Heart left ventricle (tissue), 13 donors: ENCODE results near the gene SND1.

Experiments used
- CTCF ChIP-seq, 12 donors: fragments of 200-600 bp; sonication (generic) in 4 of 12; IDR thresholded peaks; one replicate each; pipeline versions ENCODE4 v1.5.0 to v1.8.0; 2018 to 2022; ENCODE audit warnings: antibody characterized with exemption in 12 of 12, mild to moderate bottlenecking in 5 of 12
- POLR2A ChIP-seq, 2 donors: fragments of 450-650 bp; IDR thresholded peaks; one replicate each; pipeline ENCODE4 v1.6.1; 2017; ENCODE audit warnings: antibody characterized with exemption in 2 of 2, mild to moderate bottlenecking in 2 of 2, moderate library complexity in 2 of 2
- donor health status: ischemic (EF 13 %, LVEDD 7.1; RV severe dilation, severe dysfunction).
- donor health status: DM: no; HTN: yes; CAD: no.
- donor health status: DM: no; HTN: no; CAD: no.
- donor health status: ischemic (EF 25% LVEDD 6.9; RV normal size, moderate dysfunction).
- donor health status: ischemic (EF 25% LVEDD 5.7; RV mildly dilated, moderate dysfunction).
- donor health status: ischemic (EF 35%, LVEDD 5.7; RV mildly dilated, moderate dysfunction).
- donor health status: nonischemic (EF 11% LVEDD 7.7; RV severe dilation, severe dysfunction).
- donor health status: DM: yes; HTN: yes; CAD: no.
- donor health status: PGD.
- donor health status: ischemic (EF 29% LVEDD 5.4; RV normal size, mild dysfunction).
- donor health status: nonischemic (EF 23%, LVEDD 6.1; RV moderate dilation, normal function).

GRCh38 chr7:128066395-128066794 lies 414.4 kb downstream of the SND1 start:
- TF ChIP-seq POLR2A (IDR thresholded peaks at IDR 0.05) (no peak), CTCF (IDR thresholded peaks at IDR 0.05) (no peak)
